CD4-positive, alpha-beta T cell (primary cell): ENCODE data around the gene ABHD1. TPM values are rescaled to one million over a fixed set of nuclear protein-coding genes. Genes with fewer than 3 reads are reported as not detected.

Source experiments
- ATAC-seq: fragments of 200-7000 bp; cut with Tn5 transposase; one replicate; pipeline ENCODE4 v1.10.0; 2022; ENCODE audit warnings: mild to moderate bottlenecking; ENCODE audit not compliant: poor library complexity
- CTCF ChIA-PET: fragments of 350-600 bp; sonication (Branson Sonifier 250); formaldehyde crosslinking; loops from one replicate; lab custom pipeline; 2021; ENCODE audit warnings: antibody characterized with exemption, inconsistent platforms; lab: Charles Lee
- POLR2A ChIA-PET: fragments of 350-600 bp; sonication (Branson Sonifier 250); formaldehyde crosslinking; loops from one replicate; lab custom pipeline; 2021; ENCODE audit warnings: antibody characterized with exemption, inconsistent platforms; lab: Charles Lee
- DNase-seq, 14 experiments: peaks; one replicate each; pipeline ENCODE4 v3.0.0-alpha.2; 2013 to 2020; ENCODE audit warnings: mixed read lengths in 2 of 14
- H3K27ac ChIP-seq, 2 donors: one replicate each; pipeline versions ENCODE4 v1.5.1 to v1.7.0; 2013; ENCODE audit warnings: low read length in 2 of 2, low read depth in 1 of 2, mild to moderate bottlenecking in 1 of 2
- H3K27me3 ChIP-seq, 2 experiments: 1 replicate in 1 of 2; 2 replicates in 1 of 2; pipeline versions ENCODE4 v1.6.1 to v1.7.0; 2013; ENCODE audit warnings: low read length in 2 of 2, control low read depth in 1 of 2, mild to moderate bottlenecking in 1 of 2, moderate library complexity in 1 of 2; ENCODE audit not compliant: insufficient read depth in 2 of 2, control insufficient read depth in 1 of 2
- H3K36me3 ChIP-seq: one replicate; pipeline ENCODE4 v1.6.1; 2013; ENCODE audit warnings: low read length, control low read depth; ENCODE audit not compliant: insufficient read depth
- H3K4me1 ChIP-seq: one replicate; pipeline ENCODE4 v1.6.1; 2013; ENCODE audit warnings: low read length, control low read depth; ENCODE audit not compliant: insufficient read depth
- H3K4me3 ChIP-seq: one replicate; pipeline ENCODE4 v1.5.1; 2013; ENCODE audit warnings: mild to moderate bottlenecking, low read length, moderate library complexity
- H3K9me3 ChIP-seq, 2 experiments: 1 replicate in 1 of 2; 2 replicates in 1 of 2; pipeline versions ENCODE4 v1.6.1 to v1.7.0; 2013; ENCODE audit warnings: low read length in 2 of 2, mild to moderate bottlenecking in 2 of 2, control low read depth in 1 of 2, moderate library complexity in 1 of 2; ENCODE audit not compliant: control insufficient read depth in 1 of 2, insufficient read depth in 1 of 2
- H3K27ac Mint-ChIP-seq: one replicate; pipeline ENCODE4 v1.8.0; 2020; ENCODE audit warnings: mixed read lengths
- H3K27me3 Mint-ChIP-seq: one replicate; pipeline ENCODE4 v1.8.0; 2021; ENCODE audit warnings: mixed read lengths
- H3K36me3 Mint-ChIP-seq: one replicate; pipeline ENCODE4 v1.8.0; 2021; ENCODE audit warnings: low read depth, mixed read lengths
- H3K4me1 Mint-ChIP-seq: one replicate; pipeline ENCODE4 v1.8.0; 2021; ENCODE audit warnings: low read depth, mixed read lengths
- H3K4me3 Mint-ChIP-seq: one replicate; pipeline ENCODE4 v1.8.0; 2020; ENCODE audit warnings: mild to moderate bottlenecking, mixed read lengths
- H3K9me3 Mint-ChIP-seq: one replicate; pipeline ENCODE4 v1.8.0; 2020; ENCODE audit warnings: mixed read lengths
- CTCF ChIP-seq: fragments of 200-600 bp; IDR thresholded peaks from one replicate; pipeline ENCODE4 v1.8.0; 2022; ENCODE audit warnings: antibody characterized with exemption, mild to moderate bottlenecking
- intact Hi-C, 2 experiments: fragments of 100-400 bp; cut with DNase I in 1 of 2; cut with micrococcal nuclease in 1 of 2; formaldehyde crosslinking; loops; one replicate each; pipeline versions ENCODE4 v1.15.1 to v1.9.0; 2023 to 2025; cut with DNase I, micrococcal nuclease
- total RNA-seq, 174 experiments: library from RNA in 2 of 174; stranded (reverse) in 2 of 174; gene quantifications; one replicate each; pipeline ENCODE4 v1.2.3 and lab custom pipeline; 2021 to 2026

Gene ABHD1
- total RNA-seq, 2 experiments from 2014 or later: 1.0 to 1.3 TPM

DNA sequence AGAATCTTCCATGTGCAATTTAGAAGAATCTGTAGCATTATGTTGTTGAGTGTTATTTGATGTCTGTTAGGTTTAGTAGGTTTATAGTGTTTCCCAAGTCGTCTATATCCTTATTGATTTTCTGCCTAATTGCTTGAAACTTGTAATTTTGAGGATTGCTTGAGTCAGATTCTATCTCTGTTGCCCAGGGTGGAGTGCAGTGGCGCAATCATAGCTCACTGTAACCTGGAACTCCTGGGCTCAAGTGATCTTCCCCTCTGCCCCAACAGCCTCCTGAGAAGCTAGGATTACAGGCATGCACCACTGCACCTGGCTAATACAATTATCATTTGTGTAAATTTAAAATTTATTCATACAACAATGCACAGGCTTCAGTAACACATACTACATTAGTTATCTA, 22.1 kb downstream of the ABHD1 start:
- Histone ChIP-seq H3K27ac (no peak overlapping the region), H3K9me3 (peaks cover 0 to 3% of the 10 kb centered on the region in 2 experiments)
- peaks cover 20% of the 10 kb centered on the region for H3K27me3 Mint-ChIP-seq

GRCh38 chr2:27147935-27148334, 24.3 kb downstream of the ABHD1 start:
- Mint-ChIP-seq H3K4me3 (no peak overlapping the region), H3K9me3 (peaks cover 2% of the 10 kb centered on the region), H3K36me3 (no peaks in the 10 kb centered on the region), H3K27ac (no peak overlapping the region), H3K27me3 (peaks cover 19% of the 10 kb centered on the region), H3K4me1 (no peaks in the 10 kb centered on the region)
- Histone ChIP-seq H3K4me1 (no peaks in the 10 kb centered on the region), H3K27me3 (peaks cover 0 to 4% of the 10 kb centered on the region in 2 experiments), H3K4me3 (no peak overlapping the region), H3K9me3 (no peaks in the 10 kb centered on the region), H3K36me3 (no peaks in the 10 kb centered on the region), H3K27ac (no peak overlapping the region)
- ChIA-PET POLR2A (no interaction called here), CTCF (no interaction called here)
- DNase-seq (no peak), ATAC-seq (no peak)
- TF ChIP-seq CTCF: no peak
- intact Hi-C loops: loop anchor here in 1 of 2 experiments (5.0 kb wide), 1 partner anchor 36 kb away; no protein-coding TSS in a partner anchor

More for the DNA sequence above, 22.1 kb downstream of the ABHD1 start:
- no peak for TF ChIP-seq CTCF
- CTCF ChIA-PET: no interaction called here
- POLR2A ChIA-PET: interaction anchor here (1.2 kb wide), 1 partner anchor 24 kb away, joined by 3 read pairs; no protein-coding TSS in a partner anchor
- Histone ChIP-seq H3K4me3 (no peak overlapping the region), H3K36me3 (no peaks in the 10 kb centered on the region), H3K27me3 (peaks cover 0 to 4% of the 10 kb centered on the region in 2 experiments), H3K4me1 (no peaks in the 10 kb centered on the region)
- H3K27ac Mint-ChIP-seq: no peak overlapping the region
- H3K9me3 Mint-ChIP-seq: peaks cover 5% of the 10 kb centered on the region
- H3K4me3 Mint-ChIP-seq: no peak overlapping the region
- H3K36me3 Mint-ChIP-seq: no peaks in the 10 kb centered on the region
- ATAC-seq (no peak), DNase-seq (no peak)
- no peaks in the 10 kb centered on the region for H3K4me1 Mint-ChIP-seq
- intact Hi-C loops: loop anchor here in 1 of 2 experiments (5.0 kb wide), 1 partner anchor 33 kb away; no protein-coding TSS in a partner anchor

- Histone ChIP-seq H3K36me3 (no peaks in the 10 kb centered on the region), H3K27ac (no peak within 1 kb of the TSS), H3K4me3 (no peak within 1 kb of the TSS), H3K9me3 (no peaks in the 10 kb centered on the region), H3K27me3 (peaks cover 0 to 4% of the 10 kb centered on the region in 2 experiments), H3K4me1 (no peaks in the 10 kb centered on the region)
- intact Hi-C loops: loop anchor here in 1 of 2 experiments (5.0 kb wide), 1 partner anchor 37 kb away; no protein-coding TSS in a partner anchor
- TF ChIP-seq CTCF: no peak
- Mint-ChIP-seq H3K4me3 (no peak within 1 kb of the TSS), H3K36me3 (no peaks in the 10 kb centered on the region), H3K4me1 (no peaks in the 10 kb centered on the region), H3K27me3 (peaks cover 17% of the 10 kb centered on the region), H3K27ac (no peak within 1 kb of the TSS), H3K9me3 (no peaks in the 10 kb centered on the region)
- POLR2A ChIA-PET: no interaction called here
- ATAC-seq (no peak), DNase-seq (no peak)
- CTCF ChIA-PET: no interaction called here
Observed at GRCh38 chr2:27148801-27149439, 25.3 kb downstream of the ABHD1 start, which contains the start of gene TCF23. TCF23 (plus strand) TSS chr2:27149004; CDS start chr2:27149134, 130 bp downstream.
